Endothelial cell of hepatic sinusoid (primary cell): ENCODE measurements around the gene CCDC179.

Source experiments
- in situ Hi-C: cut with HindIII; loops from 2 replicates; pipeline ENCODE4 v1.10.0; 2017; ENCODE audit warnings: low sequenced_read_pairs

Gene CCDC179

DNA sequence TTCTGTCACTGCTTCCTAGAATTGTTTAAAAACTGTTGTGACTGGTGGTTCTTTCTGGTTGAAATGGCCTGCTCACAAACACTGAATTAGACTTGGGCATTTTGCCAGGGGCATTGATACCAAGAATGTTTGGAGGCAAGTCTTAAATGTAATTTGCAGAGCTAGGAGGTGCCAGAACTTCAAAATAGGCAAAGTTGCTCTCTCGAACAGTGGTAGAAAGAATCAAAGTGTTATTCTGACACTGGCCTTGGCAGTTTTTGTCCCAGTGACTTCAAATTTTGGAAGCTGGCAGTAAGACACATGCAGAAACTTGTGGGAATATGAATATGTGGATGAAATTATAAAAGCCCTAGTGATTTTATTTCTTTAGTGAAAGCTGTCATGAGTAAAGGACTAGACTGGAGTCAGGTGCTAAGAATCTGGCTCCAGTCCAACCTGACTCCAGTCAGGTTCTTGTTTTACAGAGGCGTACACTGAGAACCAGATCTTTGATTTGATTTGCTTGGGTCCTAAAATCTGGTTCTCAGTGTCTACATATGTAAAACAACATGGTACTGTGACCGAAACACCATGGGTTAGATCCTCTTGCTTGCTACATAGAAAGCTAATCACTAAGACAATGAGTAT is 51.6 kb downstream of the CCDC179 start:
- in situ Hi-C loops: no loop called here

DNA sequence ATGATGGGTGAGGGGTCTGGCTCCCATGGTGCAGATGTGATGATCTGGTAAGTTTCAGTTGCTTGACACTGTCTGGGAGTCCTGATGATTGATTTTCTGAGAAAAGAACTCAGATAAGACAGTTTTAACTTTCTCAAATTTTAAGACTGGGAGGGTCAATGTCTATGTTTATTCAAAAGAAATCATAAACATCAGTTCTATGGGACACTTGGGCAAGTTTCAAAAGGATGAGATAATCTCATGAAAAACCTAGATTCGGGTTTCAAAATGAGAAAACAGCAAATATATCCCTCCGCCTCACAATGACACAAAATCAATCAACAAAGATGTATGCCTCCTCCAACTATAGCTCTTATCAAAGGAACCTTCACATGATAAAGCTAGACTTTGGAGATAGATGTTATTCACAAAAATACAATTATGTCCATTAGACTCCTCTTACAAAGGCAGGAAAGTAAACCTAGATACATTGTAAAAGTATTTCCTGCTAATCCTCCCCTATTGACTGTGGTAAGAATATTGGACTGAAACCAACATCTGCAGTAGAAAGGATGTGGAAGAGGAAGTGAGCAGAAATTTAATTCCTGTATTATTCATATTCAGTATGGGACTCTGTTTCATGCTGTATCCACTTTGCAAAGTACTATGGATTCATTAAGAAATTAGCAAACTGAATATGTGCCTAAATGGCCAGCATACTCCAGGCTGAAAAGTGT is 52.3 kb downstream of the CCDC179 start:
- in situ Hi-C loops: no loop called here

GRCh38 chr11:22807391-22807790 is 52.9 kb downstream of the CCDC179 start:
- in situ Hi-C loops: no loop called here

DNA sequence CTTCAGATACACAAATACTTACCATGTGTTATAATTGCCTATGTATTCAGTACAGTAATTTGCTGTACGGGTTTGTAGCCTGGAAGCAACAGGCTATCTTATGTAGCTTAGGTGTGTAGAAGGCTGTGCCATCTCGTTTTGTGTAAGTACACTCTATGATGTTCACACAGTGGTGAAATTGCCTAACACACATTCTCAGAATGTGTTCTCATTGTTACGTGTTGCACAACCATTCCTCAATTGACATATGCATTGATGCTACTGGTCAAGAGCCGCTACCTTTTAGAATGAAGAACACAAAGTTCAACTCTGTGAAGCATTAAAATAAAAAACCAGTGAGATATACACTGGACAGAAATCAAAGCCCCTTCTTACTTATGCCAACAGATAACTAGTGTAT is 57.4 kb downstream of the CCDC179 start:
- in situ Hi-C loops: no loop called here

- in situ Hi-C loops: no loop called here
Observed at GRCh38 chr11:22800482-22800881, 59.8 kb downstream of the CCDC179 start.

DNA sequence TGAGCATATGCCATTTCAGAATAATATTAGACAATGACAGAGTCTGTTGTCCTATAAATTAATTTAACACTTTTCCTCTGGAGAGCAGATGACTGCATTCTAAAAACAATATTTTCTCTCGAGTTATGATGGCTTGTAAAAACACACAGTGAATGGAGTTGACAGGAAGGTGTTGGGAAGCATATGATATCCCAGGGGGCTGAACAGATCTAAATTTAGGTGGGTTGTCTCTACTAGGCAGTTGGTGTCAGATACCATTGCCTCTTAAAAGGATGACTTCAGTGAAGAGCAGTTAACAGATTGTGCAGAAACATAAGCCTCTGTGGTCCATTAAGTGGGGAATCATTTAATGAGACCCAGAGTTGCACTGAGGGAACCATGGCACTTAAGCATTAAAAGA is 61.4 kb downstream of the CCDC179 start:
- in situ Hi-C loops: no loop called here

DNA sequence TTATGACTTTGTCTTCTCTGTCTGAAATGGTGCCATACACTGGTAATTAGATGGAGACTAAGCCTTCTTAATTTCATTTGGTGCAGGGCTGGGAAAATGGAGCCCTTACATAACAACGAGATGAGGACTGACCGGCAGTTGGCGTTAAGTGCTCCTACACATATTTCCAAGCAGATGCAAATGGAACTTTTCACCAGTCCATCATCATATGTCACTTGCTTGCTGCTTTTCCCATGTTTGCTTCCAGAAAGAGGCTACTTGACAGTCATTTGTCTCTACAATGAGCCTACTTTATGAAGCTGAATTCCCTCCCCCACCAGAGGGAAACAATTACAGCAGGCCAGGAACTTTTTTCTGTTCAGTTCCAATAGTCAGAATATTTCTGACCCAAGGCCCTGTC is 63.2 kb downstream of the CCDC179 start:
- in situ Hi-C loops: no loop called here
